Panc1 (cell line): ENCODE results near the gene RAC2. TPM values are rescaled to one million over a fixed set of nuclear protein-coding genes. Genes with fewer than 3 reads are reported as not detected.

Source experiments
- ATAC-seq: fragments of 200-7000 bp; cut with Tn5 transposase; 2 replicates; pipeline ENCODE4 v1.9.1; 2020; ENCODE audit warnings: mild to moderate bottlenecking, moderate library complexity
- BruUV-seq: library from RNA; stranded (reverse); fragments of 400-500 nt; replicated peaks from 2 replicates; lab custom pipeline; 2021; lab: Mats Ljungman, UMichigan
- CTCF ChIA-PET: fragments of 300-600 bp; sonication (Branson Sonifier 250); formaldehyde crosslinking; loops from one replicate; lab custom pipeline; 2022; ENCODE audit warnings: antibody characterized with exemption; lab: Charles Lee
- POLR2A ChIA-PET: fragments of 300-600 bp; sonication (Branson Sonifier 250); formaldehyde crosslinking; loops from one replicate; lab custom pipeline; 2022; ENCODE audit warnings: antibody characterized with exemption; lab: Charles Lee
- DNase-seq: peaks from one replicate; pipeline ENCODE4 v3.0.0-alpha.2; 2010; ENCODE audit warnings: low read depth, low spot score
- H3K27ac ChIP-seq: 2 replicates; pipeline ENCODE4 v1.5.1; 2011; ENCODE audit warnings: mild to moderate bottlenecking, low read length, inconsistent platforms
- H3K27me3 ChIP-seq: fragments of 200-500 bp; sonication (Bioruptor generic); 2 replicates; pipeline ENCODE4 v1.6.0; 2014; ENCODE audit warnings: low read length, inconsistent platforms; ENCODE audit not compliant: control insufficient read depth, insufficient read depth
- H3K36me3 ChIP-seq: fragments of 200-500 bp; sonication (Bioruptor generic); 2 replicates; pipeline ENCODE4 v1.5.1; 2014; ENCODE audit warnings: inconsistent platforms, mild to moderate bottlenecking, low read length, moderate library complexity; ENCODE audit not compliant: control insufficient read depth, insufficient read depth
- H3K4me1 ChIP-seq: 2 replicates; pipeline ENCODE4 v1.5.1; 2011; ENCODE audit warnings: inconsistent platforms, mild to moderate bottlenecking, low read length, moderate library complexity; ENCODE audit not compliant: control insufficient read depth, insufficient read depth
- H3K4me3 ChIP-seq, 2 experiments: 2 replicates each; pipeline ENCODE4 v1.5.1; 2011 to 2012; ENCODE audit warnings: low read depth in 2 of 2, low read length in 2 of 2, mild to moderate bottlenecking in 2 of 2, inconsistent platforms in 1 of 2, moderate library complexity in 1 of 2
- H3K9me3 ChIP-seq: fragments of 200-500 bp; sonication (Bioruptor generic); 2 replicates; pipeline ENCODE4 v1.5.1; 2014; ENCODE audit warnings: low read depth, mild to moderate bottlenecking, inconsistent platforms, low read length, moderate library complexity; ENCODE audit not compliant: control insufficient read depth, insufficient read depth
- CTCF ChIP-seq: fragments of 450-650 bp; IDR thresholded peaks from 2 replicates; pipeline ENCODE4 v1.5.1; 2017; ENCODE audit warnings: mild to moderate bottlenecking
- REST ChIP-seq, 2 experiments: IDR thresholded peaks; 2 replicates each; pipeline ENCODE4 v1.6.1; 2011 to 2012; ENCODE audit warnings: low read depth in 2 of 2, control low read depth in 1 of 2, low read length in 1 of 2, mild to moderate bottlenecking in 1 of 2, moderate library complexity in 1 of 2; ENCODE audit not compliant: insufficient read depth in 1 of 2
- SIN3A ChIP-seq: IDR thresholded peaks from 2 replicates; pipeline ENCODE4 v1.6.1; 2012; ENCODE audit warnings: low read depth, mild to moderate bottlenecking, low read length, moderate library complexity, borderline replicate concordance; ENCODE audit not compliant: insufficient read depth
- in situ Hi-C: cut with HindIII; loops from 2 replicates; pipeline ENCODE4 v1.10.0; 2016; ENCODE audit warnings: low sequenced_read_pairs, low pct_unique_long_range_greater_than_20kb
- intact Hi-C: fragments of 100-400 bp; cut with micrococcal nuclease; formaldehyde crosslinking; loops from one replicate; pipeline ENCODE4 v1.10.0; 2022; ENCODE audit not compliant: unreplicated experiment
- total RNA-seq: library from RNA; stranded (reverse); gene quantifications from one replicate; pipeline ENCODE4 v1.2.1, GENCODE V29; 2021; ENCODE audit not compliant: unreplicated experiment

The RAC2 gene
- total RNA-seq, 1 experiment from 2014 or later = 1.5 TPM

GRCh38 chr22:37198258-37199102 lies 45.6 kb downstream of the RAC2 start:
- Histone ChIP-seq H3K27ac (peak overlapping the region; percentile 94), H3K27me3 (no peaks in the 10 kb centered on the region), H3K9me3 (no peaks in the 10 kb centered on the region), H3K4me1 (peaks cover 50% of the 10 kb centered on the region), H3K4me3 (peak overlapping the region; percentile 51 to 66), H3K36me3 (no peaks in the 10 kb centered on the region)
- ChIA-PET CTCF (interaction anchor here (1.0 to 1.4 kb wide), 3 partner anchors 31 to 122 kb away, joined by 3 to 4 read pairs (median 3); no protein-coding TSS in a partner anchor), POLR2A (interaction anchor here (0.6 kb wide), 1 partner anchor 118 kb away, joined by 3 read pairs; no protein-coding TSS in a partner anchor)
- TF ChIP-seq SIN3A (no peak), CTCF (peak; percentile 86)
- no peak for DNase-seq
- no TSS peak for BruUV-seq
- ATAC-seq = peak; percentile 41
- intact Hi-C loops (no loop called here), in situ Hi-C loops (no loop called here)

GRCh38 chr22:37197451-37198257 lies 46.4 kb downstream of the RAC2 start:
- H3K36me3 ChIP-seq = no peaks in the 10 kb centered on the region
- CTCF ChIA-PET = interaction anchor here (1.4 kb wide), 1 partner anchor 62 kb away, joined by 3 read pairs; no protein-coding TSS in a partner anchor
- no TSS peak for BruUV-seq
- intact Hi-C loops = loop anchor here (2.0 kb wide), 1 partner anchor 31 kb away; no protein-coding TSS in a partner anchor
- H3K4me3 ChIP-seq = peak overlapping the region in 1 of 2 experiments; percentile 35; a peak in 2 of 4 replicates
- POLR2A ChIA-PET = interaction anchor here (0.6 kb wide), 1 partner anchor 119 kb away, joined by 3 read pairs; no protein-coding TSS in a partner anchor
- peaks cover 58% of the 10 kb centered on the region for H3K4me1 ChIP-seq
- no peaks in the 10 kb centered on the region for H3K9me3 ChIP-seq
- peak; percentile 55 for ATAC-seq
- in situ Hi-C loops = no loop called here
- peak overlapping the region; percentile 94 for H3K27ac ChIP-seq
- H3K27me3 ChIP-seq = no peaks in the 10 kb centered on the region
- no peak for TF ChIP-seq SIN3A
- TF ChIP-seq REST (IDR thresholded peaks at IDR 0.05; ENCODE audit: insufficient read depth in 1 of 2, low read depth in 2 of 2, low read length in 1 of 2) = 0 out of 4 replicates have a peak, but pooled peaks of 1 of the 2 experiments have one; percentile 32
- no peak for DNase-seq
